Neural progenitor cell (in vitro differentiated cells): ENCODE measurements around the gene CASK.

Experiments
- CTCF ChIP-seq: fragments of 200-600 bp; sonication (generic); IDR thresholded peaks from 2 replicates; pipeline ENCODE4 v1.5.1; 2017; ENCODE audit warnings: antibody characterized with exemption, mild to moderate bottlenecking
- EZH2phosphoT487 ChIP-seq: fragments of 200-600 bp; sonication (generic); IDR thresholded peaks from 2 replicates; pipeline ENCODE4 v1.6.1; 2017; ENCODE audit warnings: antibody characterized with exemption

- no peak for TF ChIP-seq CTCF
- no peak for TF ChIP-seq EZH2phosphoT487
These were observed 32.7 kb upstream of the CASK start for GRCh38 chrX:41956027-41956426.
